Breast epithelium (tissue), 3 donors: ENCODE results near the gene UNC5B.

ENCODE experiments used
- CTCF ChIP-seq, 3 donors: fragments of 450-650 bp; IDR thresholded peaks; one replicate each; pipeline ENCODE4 v1.5.1; 2016 to 2017; ENCODE audit warnings: antibody characterized with exemption in 3 of 3, mild to moderate bottlenecking in 3 of 3, moderate library complexity in 3 of 3
- POLR2A ChIP-seq: fragments of 450-650 bp; IDR thresholded peaks from one replicate; pipeline ENCODE4 v1.6.1; 2016; ENCODE audit warnings: antibody characterized with exemption, mild to moderate bottlenecking, moderate library complexity
- POLR2AphosphoS5 ChIP-seq, 3 donors: sonication (generic); formaldehyde crosslinking; IDR thresholded peaks; one replicate each; pipeline ENCODE4 v1.6.1; 2017; ENCODE audit warnings: antibody characterized with exemption in 3 of 3

- TF ChIP-seq POLR2AphosphoS5 (IDR thresholded peaks at IDR 0.05) (no peak), CTCF (IDR thresholded peaks at IDR 0.05) (no peak), POLR2A (no peak)
Observed at GRCh38 chr10:71222601-71223346, 10.4 kb downstream of the UNC5B start.
